DOHH2 (cell line): ENCODE measurements around the gene REV1.

Experiments used
- CTCF ChIP-seq: fragments of 200-600 bp; sonication (generic); IDR thresholded peaks from one replicate; pipeline ENCODE4 v1.5.1; 2014; ENCODE audit warnings: antibody characterized with exemption, mild to moderate bottlenecking, low read depth, low read length; ENCODE audit not compliant: poor library complexity, severe bottlenecking
- EZH2phosphoT487 ChIP-seq: fragments of 200-600 bp; sonication (generic); IDR thresholded peaks from 2 replicates; pipeline ENCODE4 v1.6.1; 2017; ENCODE audit warnings: borderline replicate concordance, mild to moderate bottlenecking, antibody characterized with exemption, low read length, moderate library complexity, mixed read lengths

GRCh38 chr2:99469394-99469793 is 20.4 kb downstream of the REV1 start:
- TF ChIP-seq CTCF (no peak), EZH2phosphoT487 (no peak)
